Fibroblast of mammary gland (primary cell): Measurements from ENCODE around the gene COQ7.

Experiments
- DNase-seq: peaks from one replicate; pipeline ENCODE4 v3.0.0-alpha.2; 2010; ENCODE audit warnings: low read depth
- H3K4me3 ChIP-seq: 2 replicates; pipeline ENCODE4 v1.5.1; 2011; ENCODE audit warnings: low read depth, mild to moderate bottlenecking, low read length, moderate library complexity; ENCODE audit not compliant: control insufficient read depth
- CTCF ChIP-seq: conservative IDR thresholded peaks from 2 replicates; pipeline ENCODE4 v1.5.1; 2011; ENCODE audit warnings: low read depth, low read length, inconsistent platforms; ENCODE audit not compliant: control insufficient read depth, insufficient read depth

The COQ7 gene

GRCh38 chr16:19128454-19129200 lies 61.2 kb downstream of the COQ7 start:
- H3K4me3 ChIP-seq = no peak overlapping the region
- DNase-seq = peak; percentile 41
- TF ChIP-seq CTCF = no peak
